ENCODE measurements around the gene SPSB2. TPM values are rescaled to one million over a fixed set of nuclear protein-coding genes. Genes with fewer than 3 reads are reported as not detected.

SPSB2 gene
- total RNA-seq, 4 donors from 2014 or later = 4.5 to 21.0 (median 8.2) TPM

GRCh38 chr12:6851153-6851920 is 21.8 kb downstream of the SPSB2 start, which contains the start of gene CDCA3:
Gene CDCA3, minus strand, starts transcription at chr12:6851286. Its CDS starts 334 bp downstream, at chr12:6850952.
- WGBS, 2 donors (ENCODE audit: low coverage in 1 of 2) = 0% methylated on average over 37 of the region's 37 CpGs; no CpG with 5 or more reads in 1 of the 2 donors
- TF ChIP-seq EP300 (IDR thresholded peaks at IDR 0.05; ENCODE audit: low read depth) (no peak), POLR2AphosphoS5 (IDR thresholded peaks at IDR 0.05) (peak; percentile 93 to 98 (median 98)), POLR2A (IDR thresholded peaks at IDR 0.05) (peak; percentile 99), CTCF (IDR thresholded peaks at IDR 0.05) (peak in 2 of 5 experiments; percentile 12 to 45)
- H3K27me3 ChIP-seq = no peaks in the 10 kb centered on the region
- intact Hi-C loops (cut with DNase I; ENCODE audit: low total_unique reads) (no loop called here), in situ Hi-C loops (cut with MboI; ENCODE audit: low pct_ligation_motif_present in 1 of 4, low pct_unique_long_range_greater_than_20kb in 1 of 4, low sequenced_read_pairs in 3 of 4) (no loop called here)
- peaks cover 10 to 27% (median 17%) of the 10 kb centered on the region in 4 donors for H3K4me1 ChIP-seq
- peaks cover 0 to 2% (median 0%) of the 10 kb centered on the region in 4 donors for H3K36me3 ChIP-seq
- peak within 1 kb of the TSS; percentile 97 to 99 (median 98) for H3K27ac ChIP-seq
- peak; percentile 95 for DNase-seq
- no peaks in the 10 kb centered on the region for H3K9me3 ChIP-seq
- peak within 1 kb of the TSS; percentile 37 to 82 (median 54) for H3K4me3 ChIP-seq

GRCh38 chr12:6850796-6851152 is 22.3 kb downstream of the SPSB2 start:
- H3K27ac ChIP-seq = peak overlapping the region; percentile 97 to 99 (median 98)
- H3K9me3 ChIP-seq = no peaks in the 10 kb centered on the region
- in situ Hi-C loops (cut with MboI; ENCODE audit: low pct_ligation_motif_present in 1 of 4, low pct_unique_long_range_greater_than_20kb in 1 of 4, low sequenced_read_pairs in 3 of 4) (no loop called here), intact Hi-C loops (cut with DNase I; ENCODE audit: low total_unique reads) (no loop called here)
- WGBS, 2 donors (ENCODE audit: low coverage in 1 of 2) = 0 to 36% methylated on average over 3 to 15 of the region's 16 CpGs
- peaks cover 10 to 27% (median 17%) of the 10 kb centered on the region in 4 donors for H3K4me1 ChIP-seq
- H3K27me3 ChIP-seq = no peaks in the 10 kb centered on the region
- DNase-seq = no peak
- no peaks in the 10 kb centered on the region for H3K36me3 ChIP-seq
- TF ChIP-seq CTCF (IDR thresholded peaks at IDR 0.05) = no peak
- TF ChIP-seq EP300 (IDR thresholded peaks at IDR 0.05; ENCODE audit: low read depth) = no peak
- TF ChIP-seq POLR2AphosphoS5 (IDR thresholded peaks at IDR 0.05) = no peak
- TF ChIP-seq POLR2A (IDR thresholded peaks at IDR 0.05) = no peak
- peak overlapping the region in 2 of 4 donors; percentile 60 to 82 for H3K4me3 ChIP-seq

- no peak for TF ChIP-seq EP300 (IDR thresholded peaks at IDR 0.05; ENCODE audit: low read depth)
- TF ChIP-seq CTCF (IDR thresholded peaks at IDR 0.05) = no peak
- TF ChIP-seq POLR2A (IDR thresholded peaks at IDR 0.05) = no peak
- no peak for TF ChIP-seq POLR2AphosphoS5 (IDR thresholded peaks at IDR 0.05)
- Histone ChIP-seq H3K4me3 (no peak overlapping the region), H3K36me3 (no peaks in the 10 kb centered on the region), H3K9me3 (no peaks in the 10 kb centered on the region), H3K4me1 (peaks cover 10 to 27% (median 17%) of the 10 kb centered on the region in 4 donors), H3K27me3 (no peaks in the 10 kb centered on the region), H3K27ac (peak overlapping the region in 2 of 4 donors; percentile 98 to 99)
- 83% methylated on average over 10 of the region's 10 CpGs; no CpG with 5 or more reads in 1 of the 2 donors for WGBS, 2 donors (ENCODE audit: low coverage in 1 of 2)
- intact Hi-C loops (cut with DNase I; ENCODE audit: low total_unique reads) = no loop called here
- peak; percentile 7 for DNase-seq
- in situ Hi-C loops (cut with MboI; ENCODE audit: low pct_ligation_motif_present in 1 of 4, low pct_unique_long_range_greater_than_20kb in 1 of 4, low sequenced_read_pairs in 3 of 4) = loop anchor here in 2 of 4 donors (25.0 kb wide), 1 partner anchor 113 kb away; no protein-coding TSS in a partner anchor
Measured at GRCh38 chr12:6849976-6850560, 23.0 kb downstream of the SPSB2 start.

GRCh38 chr12:6849427-6849826 is 23.7 kb downstream of the SPSB2 start:
- WGBS, 2 donors (ENCODE audit: low coverage in 1 of 2) = 70 to 93% methylated on average over 2 of the region's 2 CpGs
- in situ Hi-C loops (cut with MboI; ENCODE audit: low pct_ligation_motif_present in 1 of 4, low pct_unique_long_range_greater_than_20kb in 1 of 4, low sequenced_read_pairs in 3 of 4) = loop anchor here in 2 of 4 donors (25.0 kb wide), 1 partner anchor 112 kb away; no protein-coding TSS in a partner anchor
- TF ChIP-seq POLR2A (IDR thresholded peaks at IDR 0.05) = no peak
- no peak for TF ChIP-seq EP300 (IDR thresholded peaks at IDR 0.05; ENCODE audit: low read depth)
- TF ChIP-seq CTCF (IDR thresholded peaks at IDR 0.05) = no peak
- no peak for TF ChIP-seq POLR2AphosphoS5 (IDR thresholded peaks at IDR 0.05)
- intact Hi-C loops (cut with DNase I; ENCODE audit: low total_unique reads) = no loop called here
- H3K4me1 ChIP-seq = peaks cover 10 to 27% (median 17%) of the 10 kb centered on the region in 4 donors
- H3K9me3 ChIP-seq = no peaks in the 10 kb centered on the region
- H3K4me3 ChIP-seq = no peak overlapping the region
- H3K27me3 ChIP-seq = no peaks in the 10 kb centered on the region
- DNase-seq = peak; percentile 7
- H3K27ac ChIP-seq = no peak overlapping the region
- no peaks in the 10 kb centered on the region for H3K36me3 ChIP-seq
